Smooth muscle cell (in vitro differentiated cells): ENCODE data around the gene PRDM11. TPM values are rescaled to one million over a fixed set of nuclear protein-coding genes. Genes with fewer than 3 reads are reported as not detected.

Source experiments
- DNase-seq: peaks from one replicate; lab custom pipeline; 2025; ENCODE audit not compliant: unreplicated experiment; lab: John Stamatoyannopoulos, UW
- H2AFZ ChIP-seq: fragments of 200-600 bp; sonication (generic); 2 replicates; pipeline ENCODE4 v1.6.0; 2016; ENCODE audit warnings: antibody characterized with exemption, low read depth, mild to moderate bottlenecking
- H3F3A ChIP-seq: fragments of 200-600 bp; sonication (generic); 2 replicates; pipeline ENCODE4 v1.6.0; 2017; ENCODE audit warnings: antibody characterized with exemption, low read depth
- H3K27ac ChIP-seq: fragments of 200-600 bp; sonication (generic); 2 replicates; pipeline ENCODE4 v1.5.1; 2016; ENCODE audit warnings: low read depth, mild to moderate bottlenecking
- H3K27me3 ChIP-seq: fragments of 200-600 bp; sonication (generic); 2 replicates; pipeline ENCODE4 v1.6.1; 2016; ENCODE audit warnings: low read depth, mild to moderate bottlenecking
- H3K36me3 ChIP-seq: fragments of 200-600 bp; sonication (generic); 2 replicates; pipeline ENCODE4 v1.5.1; 2016; ENCODE audit warnings: low read depth
- H3K4me1 ChIP-seq: fragments of 200-600 bp; sonication (generic); 2 replicates; pipeline ENCODE4 v1.5.1; 2016; ENCODE audit warnings: low read depth
- H3K4me2 ChIP-seq: fragments of 200-600 bp; sonication (generic); 2 replicates; pipeline ENCODE4 v1.6.0; 2016; ENCODE audit warnings: mild to moderate bottlenecking
- H3K4me3 ChIP-seq: fragments of 200-600 bp; sonication (generic); 2 replicates; pipeline ENCODE4 v1.5.1; 2016; ENCODE audit warnings: mild to moderate bottlenecking
- H3K79me2 ChIP-seq: fragments of 200-600 bp; sonication (generic); 2 replicates; pipeline ENCODE4 v1.6.0; 2016; ENCODE audit warnings: low read depth, mild to moderate bottlenecking
- H3K9ac ChIP-seq: fragments of 200-600 bp; sonication (generic); 2 replicates; pipeline ENCODE4 v1.6.0; 2016; ENCODE audit warnings: low read depth
- H3K9me3 ChIP-seq: fragments of 200-600 bp; sonication (generic); replicated peaks from 2 replicates; pipeline ENCODE4 v1.5.1; 2016; ENCODE audit warnings: low read depth
- H4K20me1 ChIP-seq: fragments of 200-600 bp; sonication (generic); 2 replicates; pipeline ENCODE4 v1.6.0; 2016; ENCODE audit warnings: low read depth
- WGBS: methylation state at CpG from one replicate; pipeline ENCODE4 v1.1.7; 2016; ENCODE audit warnings: low lambda C conversion rate; 5-methylcytosine and 5-hydroxymethylcytosine counted together
- polyA plus RNA-seq: library from polyadenylated mRNA; unstranded; fragments of >200 nt; fragmentation: Nextera tagmentation; extraction: Ambion mirVana; gene quantifications from 2 replicates; pipeline ENCODE4 v1.2.1, GENCODE V29; 2016
- total RNA-seq: library from RNA; depleted of rRNA; stranded (reverse); fragments of >200 nt; gene quantifications from 2 replicates; pipeline ENCODE4 v1.2.3, GENCODE V29; 2014
- TF ChIP-seq, protein P1 (sequence below): fragments of 200-600 bp; sonication (generic); IDR thresholded peaks from 2 replicates; pipeline ENCODE4 v1.5.1; 2017; ENCODE audit warnings: borderline replicate concordance, mild to moderate bottlenecking, antibody characterized with exemption; ENCODE audit not compliant: insufficient read depth, poor library complexity, severe bottlenecking

Gene PRDM11
- total and polyA plus RNA-seq, 2 experiments from 2014 or later, result 5.8 to 6.6 TPM

DNA sequence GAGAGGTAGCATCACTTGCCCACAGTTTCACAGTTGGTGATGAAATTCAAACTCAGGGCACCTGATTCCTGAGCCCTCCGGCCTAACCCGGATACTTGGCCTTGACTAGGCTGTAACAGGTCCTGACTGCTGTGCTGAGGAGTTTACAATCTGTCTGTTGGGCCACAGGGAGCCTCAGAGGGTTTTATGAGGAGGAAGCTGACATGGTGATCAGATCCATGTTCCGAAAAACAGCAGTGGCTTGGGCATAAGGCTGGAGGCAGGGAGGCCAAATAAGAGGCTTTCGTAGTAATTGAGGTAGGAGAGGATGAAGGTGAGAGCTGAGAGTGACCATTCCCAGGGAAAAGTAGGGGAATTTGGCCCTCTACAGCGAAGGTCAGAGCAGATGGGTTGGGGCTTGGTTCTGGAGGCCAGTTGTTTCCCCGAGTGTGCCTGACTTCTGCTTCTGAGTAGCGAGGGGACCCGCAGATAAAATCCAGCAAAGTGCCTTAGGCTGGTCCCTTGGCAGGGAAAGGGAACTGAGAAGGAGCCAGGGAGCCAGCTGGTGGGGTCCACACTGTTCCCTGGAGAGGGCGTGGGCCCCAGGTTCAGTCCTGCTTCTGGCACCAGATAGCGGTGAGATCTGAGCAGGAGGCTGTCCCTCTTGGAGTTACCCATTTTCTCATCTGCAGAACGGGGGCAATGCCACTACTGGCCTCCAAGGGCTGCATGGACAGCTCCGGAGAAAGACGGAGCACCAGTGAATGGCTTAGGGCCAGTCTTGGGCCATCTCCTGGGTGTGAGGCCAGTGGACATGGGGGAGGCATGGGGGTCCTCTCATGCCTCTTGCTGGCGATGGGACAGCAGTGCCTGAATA, 6.5 kb downstream of the PRDM11 start:
- no peak overlapping the region for H3K9ac ChIP-seq
- no peak overlapping the region for H3K4me3 ChIP-seq
- H4K20me1 ChIP-seq, result no peaks in the 10 kb centered on the region
- no peak overlapping the region for H2AFZ ChIP-seq
- H3K27ac ChIP-seq, result no peak overlapping the region
- H3K4me1 ChIP-seq, result peaks cover 10% of the 10 kb centered on the region
- H3F3A ChIP-seq, result no peaks in the 10 kb centered on the region
- peaks cover 38% of the 10 kb centered on the region for H3K79me2 ChIP-seq
- TF ChIP-seq, protein P1, sequence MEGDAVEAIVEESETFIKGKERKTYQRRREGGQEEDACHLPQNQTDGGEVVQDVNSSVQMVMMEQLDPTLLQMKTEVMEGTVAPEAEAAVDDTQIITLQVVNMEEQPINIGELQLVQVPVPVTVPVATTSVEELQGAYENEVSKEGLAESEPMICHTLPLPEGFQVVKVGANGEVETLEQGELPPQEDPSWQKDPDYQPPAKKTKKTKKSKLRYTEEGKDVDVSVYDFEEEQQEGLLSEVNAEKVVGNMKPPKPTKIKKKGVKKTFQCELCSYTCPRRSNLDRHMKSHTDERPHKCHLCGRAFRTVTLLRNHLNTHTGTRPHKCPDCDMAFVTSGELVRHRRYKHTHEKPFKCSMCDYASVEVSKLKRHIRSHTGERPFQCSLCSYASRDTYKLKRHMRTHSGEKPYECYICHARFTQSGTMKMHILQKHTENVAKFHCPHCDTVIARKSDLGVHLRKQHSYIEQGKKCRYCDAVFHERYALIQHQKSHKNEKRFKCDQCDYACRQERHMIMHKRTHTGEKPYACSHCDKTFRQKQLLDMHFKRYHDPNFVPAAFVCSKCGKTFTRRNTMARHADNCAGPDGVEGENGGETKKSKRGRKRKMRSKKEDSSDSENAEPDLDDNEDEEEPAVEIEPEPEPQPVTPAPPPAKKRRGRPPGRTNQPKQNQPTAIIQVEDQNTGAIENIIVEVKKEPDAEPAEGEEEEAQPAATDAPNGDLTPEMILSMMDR, result no peak
- no peak overlapping the region for H3K4me2 ChIP-seq
- whole genome bisulfite sequencing, result 95% methylated on average over 14 of the region's 14 CpGs
- H3K27me3 ChIP-seq, result no peaks in the 10 kb centered on the region
- no peaks in the 10 kb centered on the region for H3K36me3 ChIP-seq
- H3K9me3 ChIP-seq, result no peaks in the 10 kb centered on the region
- no peak for DNase-seq

DNA sequence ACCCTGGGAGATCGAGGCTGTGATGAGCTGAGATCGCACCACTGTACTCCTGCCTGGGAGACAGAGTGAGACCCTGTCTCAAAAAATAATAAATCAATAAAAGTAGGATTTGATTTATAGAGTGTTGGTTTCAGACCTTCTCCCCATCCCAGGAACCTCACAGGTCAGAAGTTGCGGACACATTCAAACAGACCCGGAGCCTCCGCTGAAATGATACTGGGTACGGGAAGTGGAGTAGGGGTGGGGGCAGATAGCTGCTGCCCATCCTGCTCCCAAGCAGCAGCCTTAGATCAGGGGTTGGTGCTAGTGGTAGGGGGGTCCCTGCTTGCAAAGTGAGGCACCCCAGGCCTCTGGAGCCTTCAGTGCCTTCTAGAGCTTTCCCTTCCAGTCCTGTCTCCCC, 7.8 kb downstream of the PRDM11 start:
- Histone ChIP-seq H3F3A (no peaks in the 10 kb centered on the region), H3K27ac (no peak overlapping the region), H3K9ac (no peak overlapping the region), H3K4me1 (peaks cover 18% of the 10 kb centered on the region), H3K4me3 (no peak overlapping the region), H2AFZ (no peak overlapping the region), H3K27me3 (no peaks in the 10 kb centered on the region), H3K79me2 (peaks cover 25% of the 10 kb centered on the region), H4K20me1 (peaks cover 6% of the 10 kb centered on the region), H3K36me3 (no peaks in the 10 kb centered on the region), H3K9me3 (no peaks in the 10 kb centered on the region), H3K4me2 (no peak overlapping the region)
- TF ChIP-seq, protein P1, result no peak
- WGBS, result 96% methylated on average over 6 of the region's 6 CpGs
- no peak for DNase-seq

DNA sequence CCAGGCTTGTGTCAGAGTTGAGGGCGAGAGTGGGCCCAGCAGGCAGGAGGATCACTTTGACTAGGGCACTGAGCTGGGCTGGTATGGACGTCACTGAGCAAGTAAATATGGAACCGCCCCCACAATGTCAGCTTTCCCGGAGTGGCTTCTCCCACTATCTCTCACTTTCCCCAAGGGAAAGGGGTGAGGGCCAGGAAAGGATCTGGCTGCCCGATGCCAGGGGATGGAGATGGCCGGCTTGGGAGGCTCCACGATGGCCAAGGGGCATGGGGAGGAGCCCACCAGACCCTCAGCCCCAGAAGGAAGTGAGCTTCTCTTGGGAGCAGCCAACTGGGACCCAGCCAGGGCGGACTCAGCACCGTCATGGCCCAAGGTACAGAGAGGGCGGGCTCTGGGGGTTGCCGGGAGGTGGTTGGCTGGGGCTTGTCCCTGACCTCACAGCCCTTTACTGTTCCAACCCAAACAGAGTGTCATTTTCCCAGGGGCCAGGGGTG, 8.7 kb downstream of the PRDM11 start:
- TF ChIP-seq, protein P1, result no peak
- H3F3A ChIP-seq, result no peaks in the 10 kb centered on the region
- 72% methylated on average over 11 of the region's 11 CpGs for WGBS

More for the DNA sequence above, 8.7 kb downstream of the PRDM11 start:
- no peaks in the 10 kb centered on the region for H3K9me3 ChIP-seq
- H3K27me3 ChIP-seq, result no peaks in the 10 kb centered on the region
- peaks cover 19% of the 10 kb centered on the region for H3K4me1 ChIP-seq
- no peaks in the 10 kb centered on the region for H3K36me3 ChIP-seq
- no peak overlapping the region for H3K4me3 ChIP-seq
- no peak overlapping the region for H2AFZ ChIP-seq
- peaks cover 16% of the 10 kb centered on the region for H3K79me2 ChIP-seq
- peak overlapping the region; percentile 4 for H3K27ac ChIP-seq
- no peak for DNase-seq
- peaks cover 8% of the 10 kb centered on the region for H4K20me1 ChIP-seq
- no peak overlapping the region for H3K4me2 ChIP-seq
- H3K9ac ChIP-seq, result no peak overlapping the region
